Smooth muscle cell (in vitro differentiated cells): Measurements from ENCODE around the gene ARID2. TPM values are rescaled to one million over a fixed set of nuclear protein-coding genes. Genes with fewer than 3 reads are reported as not detected.

Experiments
- DNase-seq: peaks from one replicate; lab custom pipeline; 2025; ENCODE audit not compliant: unreplicated experiment; lab: John Stamatoyannopoulos, UW
- H2AFZ ChIP-seq: fragments of 200-600 bp; sonication (generic); 2 replicates; pipeline ENCODE4 v1.6.0; 2016; ENCODE audit warnings: antibody characterized with exemption, low read depth, mild to moderate bottlenecking
- H3F3A ChIP-seq: fragments of 200-600 bp; sonication (generic); 2 replicates; pipeline ENCODE4 v1.6.0; 2017; ENCODE audit warnings: antibody characterized with exemption, low read depth
- H3K27ac ChIP-seq: fragments of 200-600 bp; sonication (generic); 2 replicates; pipeline ENCODE4 v1.5.1; 2016; ENCODE audit warnings: low read depth, mild to moderate bottlenecking
- H3K27me3 ChIP-seq: fragments of 200-600 bp; sonication (generic); 2 replicates; pipeline ENCODE4 v1.6.1; 2016; ENCODE audit warnings: low read depth, mild to moderate bottlenecking
- H3K36me3 ChIP-seq: fragments of 200-600 bp; sonication (generic); 2 replicates; pipeline ENCODE4 v1.5.1; 2016; ENCODE audit warnings: low read depth
- H3K4me1 ChIP-seq: fragments of 200-600 bp; sonication (generic); 2 replicates; pipeline ENCODE4 v1.5.1; 2016; ENCODE audit warnings: low read depth
- H3K4me2 ChIP-seq: fragments of 200-600 bp; sonication (generic); 2 replicates; pipeline ENCODE4 v1.6.0; 2016; ENCODE audit warnings: mild to moderate bottlenecking
- H3K4me3 ChIP-seq: fragments of 200-600 bp; sonication (generic); 2 replicates; pipeline ENCODE4 v1.5.1; 2016; ENCODE audit warnings: mild to moderate bottlenecking
- H3K79me2 ChIP-seq: fragments of 200-600 bp; sonication (generic); 2 replicates; pipeline ENCODE4 v1.6.0; 2016; ENCODE audit warnings: low read depth, mild to moderate bottlenecking
- H3K9ac ChIP-seq: fragments of 200-600 bp; sonication (generic); 2 replicates; pipeline ENCODE4 v1.6.0; 2016; ENCODE audit warnings: low read depth
- H3K9me3 ChIP-seq: fragments of 200-600 bp; sonication (generic); replicated peaks from 2 replicates; pipeline ENCODE4 v1.5.1; 2016; ENCODE audit warnings: low read depth
- H4K20me1 ChIP-seq: fragments of 200-600 bp; sonication (generic); 2 replicates; pipeline ENCODE4 v1.6.0; 2016; ENCODE audit warnings: low read depth
- WGBS: methylation state at CpG from one replicate; pipeline ENCODE4 v1.1.7; 2016; ENCODE audit warnings: low lambda C conversion rate; 5-methylcytosine and 5-hydroxymethylcytosine counted together
- polyA plus RNA-seq: library from polyadenylated mRNA; unstranded; fragments of >200 nt; fragmentation: Nextera tagmentation; extraction: Ambion mirVana; gene quantifications from 2 replicates; pipeline ENCODE4 v1.2.1, GENCODE V29; 2016
- small RNA-seq: library from RNA; depleted of rRNA; stranded (forward); fragments of <200 nt; gene quantifications from one replicate; pipeline ENCODE3, GENCODE V24; 2014
- total RNA-seq: library from RNA; depleted of rRNA; stranded (reverse); fragments of >200 nt; gene quantifications from 2 replicates; pipeline ENCODE4 v1.2.3, GENCODE V29; 2014
- TF ChIP-seq, protein P1 (sequence below): fragments of 200-600 bp; sonication (generic); IDR thresholded peaks from 2 replicates; pipeline ENCODE4 v1.5.1; 2017; ENCODE audit warnings: borderline replicate concordance, mild to moderate bottlenecking, antibody characterized with exemption; ENCODE audit not compliant: insufficient read depth, poor library complexity, severe bottlenecking

Gene ARID2
- total and polyA plus RNA-seq, 2 experiments from 2014 or later: 9.9 to 36.2 TPM

DNA sequence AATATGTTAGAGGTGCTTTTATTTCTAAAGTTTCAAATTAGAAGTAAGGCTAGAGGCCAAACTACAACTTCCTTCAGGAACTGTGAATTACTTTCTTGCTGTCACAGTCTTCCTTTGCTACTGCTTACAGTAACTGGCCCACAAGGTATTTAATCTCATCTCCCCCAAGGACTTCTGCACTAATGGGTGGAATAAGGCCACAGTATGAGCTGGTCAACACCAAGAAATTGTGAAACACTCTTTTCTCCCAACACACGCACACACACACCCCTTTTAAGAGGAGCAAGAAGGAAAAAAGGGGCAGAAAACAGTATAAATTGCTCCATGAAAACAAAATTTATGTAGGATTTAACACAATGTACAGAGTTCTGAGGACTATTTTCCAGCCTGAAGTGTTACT is 215.3 kb downstream of the ARID2 start:
- Histone ChIP-seq H3K79me2 (peaks cover 3% of the 10 kb centered on the region), H4K20me1 (peaks cover 18% of the 10 kb centered on the region), H3K4me3 (no peak overlapping the region), H3K36me3 (peaks cover 44% of the 10 kb centered on the region), H3K4me1 (no peaks in the 10 kb centered on the region), H3K27ac (no peak overlapping the region), H3K4me2 (no peak overlapping the region), H3K9ac (no peak overlapping the region), H2AFZ (no peak overlapping the region), H3K27me3 (no peaks in the 10 kb centered on the region), H3K9me3 (no peaks in the 10 kb centered on the region), H3F3A (no peaks in the 10 kb centered on the region)
- WGBS: 77% methylated on average over 1 of the region's 1 CpG
- TF ChIP-seq, protein P1, sequence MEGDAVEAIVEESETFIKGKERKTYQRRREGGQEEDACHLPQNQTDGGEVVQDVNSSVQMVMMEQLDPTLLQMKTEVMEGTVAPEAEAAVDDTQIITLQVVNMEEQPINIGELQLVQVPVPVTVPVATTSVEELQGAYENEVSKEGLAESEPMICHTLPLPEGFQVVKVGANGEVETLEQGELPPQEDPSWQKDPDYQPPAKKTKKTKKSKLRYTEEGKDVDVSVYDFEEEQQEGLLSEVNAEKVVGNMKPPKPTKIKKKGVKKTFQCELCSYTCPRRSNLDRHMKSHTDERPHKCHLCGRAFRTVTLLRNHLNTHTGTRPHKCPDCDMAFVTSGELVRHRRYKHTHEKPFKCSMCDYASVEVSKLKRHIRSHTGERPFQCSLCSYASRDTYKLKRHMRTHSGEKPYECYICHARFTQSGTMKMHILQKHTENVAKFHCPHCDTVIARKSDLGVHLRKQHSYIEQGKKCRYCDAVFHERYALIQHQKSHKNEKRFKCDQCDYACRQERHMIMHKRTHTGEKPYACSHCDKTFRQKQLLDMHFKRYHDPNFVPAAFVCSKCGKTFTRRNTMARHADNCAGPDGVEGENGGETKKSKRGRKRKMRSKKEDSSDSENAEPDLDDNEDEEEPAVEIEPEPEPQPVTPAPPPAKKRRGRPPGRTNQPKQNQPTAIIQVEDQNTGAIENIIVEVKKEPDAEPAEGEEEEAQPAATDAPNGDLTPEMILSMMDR: no peak
- no peak for DNase-seq

DNA sequence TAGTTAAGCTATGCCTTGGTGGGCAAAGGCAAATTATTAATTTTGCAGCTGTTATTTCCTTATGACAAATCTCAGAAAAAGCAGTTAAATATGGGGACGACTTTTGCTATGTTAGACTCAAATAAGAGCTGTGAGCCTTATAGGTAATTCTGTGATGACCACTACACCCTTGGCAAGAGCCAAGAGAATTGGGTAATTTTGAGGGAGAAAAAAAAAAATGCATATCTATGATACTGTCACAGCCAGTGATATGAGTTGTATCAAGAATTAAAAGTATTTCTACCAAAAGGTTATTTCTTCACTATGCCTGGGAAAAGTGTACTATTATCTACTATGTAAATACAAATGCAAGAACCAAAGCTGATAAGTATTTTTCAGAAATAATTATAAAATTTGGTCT is 216.9 kb downstream of the ARID2 start:
- no peaks in the 10 kb centered on the region for H3F3A ChIP-seq
- no peak overlapping the region for H3K27ac ChIP-seq
- H3K9me3 ChIP-seq: no peaks in the 10 kb centered on the region
- no peak overlapping the region for H3K9ac ChIP-seq
- no peak overlapping the region for H3K4me3 ChIP-seq
- peaks cover 36% of the 10 kb centered on the region for H3K36me3 ChIP-seq
- H3K27me3 ChIP-seq: no peaks in the 10 kb centered on the region
- DNase-seq: no peak
- no peak overlapping the region for H2AFZ ChIP-seq
- peaks cover 3% of the 10 kb centered on the region for H3K79me2 ChIP-seq
- TF ChIP-seq, protein P1: no peak
- WGBS: 94% methylated on average over 1 of the region's 1 CpG
- peaks cover 33% of the 10 kb centered on the region for H4K20me1 ChIP-seq
- H3K4me2 ChIP-seq: no peak overlapping the region
- H3K4me1 ChIP-seq: no peaks in the 10 kb centered on the region

DNA sequence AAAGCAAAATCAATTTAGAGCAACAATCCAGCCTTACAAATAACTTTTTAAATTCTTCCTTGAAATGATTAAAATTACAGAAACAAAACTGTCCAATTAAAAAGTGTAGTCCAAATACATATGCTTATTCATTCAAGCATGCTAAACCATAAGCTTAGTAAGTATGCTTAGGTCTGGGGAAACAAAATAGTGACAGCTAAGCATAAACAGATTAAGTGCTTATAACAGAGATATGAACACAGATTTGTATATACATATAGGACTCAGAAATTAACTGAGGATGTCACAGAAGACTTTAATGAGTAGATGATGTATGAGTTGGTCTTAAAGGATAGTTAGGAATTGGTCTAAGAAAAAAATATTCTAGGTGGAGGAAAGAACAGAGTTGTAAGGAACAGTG is 219.0 kb downstream of the ARID2 start:
- Histone ChIP-seq H4K20me1 (peaks cover 40% of the 10 kb centered on the region), H3K36me3 (peaks cover 32% of the 10 kb centered on the region), H3K27ac (no peak overlapping the region), H3K27me3 (no peaks in the 10 kb centered on the region), H2AFZ (no peak overlapping the region), H3K9ac (no peak overlapping the region), H3K4me1 (no peaks in the 10 kb centered on the region), H3K4me3 (no peak overlapping the region), H3K4me2 (no peak overlapping the region), H3F3A (no peaks in the 10 kb centered on the region), H3K9me3 (no peaks in the 10 kb centered on the region), H3K79me2 (peaks cover 3% of the 10 kb centered on the region)
- no peak for DNase-seq
- TF ChIP-seq, protein P1: no peak

Small RNA genes lying within 50 kb of the gene (small RNA-seq; reads per million reads assigned to genes)
- 0.13 reads per million for gene RN7SL246P
